Fibroblast of villous mesenchyme (primary cell): ENCODE measurements around the gene FAM20A. TPM values are rescaled to one million over a fixed set of nuclear protein-coding genes. Genes with fewer than 3 reads are reported as not detected.

Experiments used
- DNase-seq: peaks from one replicate; pipeline ENCODE4 v3.0.0-alpha.2; 2010; ENCODE audit warnings: low read depth
- H3K4me3 ChIP-seq: 2 replicates; pipeline ENCODE4 v1.5.1; 2011; ENCODE audit warnings: low read depth, mild to moderate bottlenecking, low read length
- total RNA-seq: library from RNA; depleted of rRNA; stranded (reverse); fragments of >200 nt; gene quantifications from 2 replicates; pipeline ENCODE4 v1.2.3, GENCODE V29; 2012
- TF ChIP-seq, protein P1 (sequence below): IDR thresholded peaks from 2 replicates; pipeline ENCODE4 v1.5.1; 2012; ENCODE audit warnings: low read depth, mild to moderate bottlenecking, low read length; ENCODE audit not compliant: insufficient read depth

The FAM20A gene
- total RNA-seq, 1 donor, result 2.2 TPM

DNA sequence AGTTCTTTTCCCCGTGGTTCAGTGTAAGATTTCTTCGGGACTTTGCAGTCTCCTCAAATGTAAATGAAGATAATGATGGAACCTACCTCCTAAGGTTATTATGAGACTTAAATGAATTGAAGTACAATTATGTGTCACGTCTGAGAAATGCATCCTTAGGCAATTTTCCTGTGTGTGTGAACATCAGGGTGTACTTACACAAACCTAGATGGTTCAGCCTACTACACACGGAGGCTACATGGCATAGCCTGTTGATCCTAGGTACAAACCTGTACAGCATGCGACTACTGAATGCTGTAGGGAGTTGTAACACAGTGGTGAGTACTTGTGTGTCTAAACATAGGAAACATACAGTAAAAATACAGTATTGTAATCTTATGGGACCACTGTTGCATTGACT, 1.1 kb upstream of the FAM20A start:
- no peak overlapping the region for H3K4me3 ChIP-seq
- no peak for DNase-seq
- TF ChIP-seq, protein P1, sequence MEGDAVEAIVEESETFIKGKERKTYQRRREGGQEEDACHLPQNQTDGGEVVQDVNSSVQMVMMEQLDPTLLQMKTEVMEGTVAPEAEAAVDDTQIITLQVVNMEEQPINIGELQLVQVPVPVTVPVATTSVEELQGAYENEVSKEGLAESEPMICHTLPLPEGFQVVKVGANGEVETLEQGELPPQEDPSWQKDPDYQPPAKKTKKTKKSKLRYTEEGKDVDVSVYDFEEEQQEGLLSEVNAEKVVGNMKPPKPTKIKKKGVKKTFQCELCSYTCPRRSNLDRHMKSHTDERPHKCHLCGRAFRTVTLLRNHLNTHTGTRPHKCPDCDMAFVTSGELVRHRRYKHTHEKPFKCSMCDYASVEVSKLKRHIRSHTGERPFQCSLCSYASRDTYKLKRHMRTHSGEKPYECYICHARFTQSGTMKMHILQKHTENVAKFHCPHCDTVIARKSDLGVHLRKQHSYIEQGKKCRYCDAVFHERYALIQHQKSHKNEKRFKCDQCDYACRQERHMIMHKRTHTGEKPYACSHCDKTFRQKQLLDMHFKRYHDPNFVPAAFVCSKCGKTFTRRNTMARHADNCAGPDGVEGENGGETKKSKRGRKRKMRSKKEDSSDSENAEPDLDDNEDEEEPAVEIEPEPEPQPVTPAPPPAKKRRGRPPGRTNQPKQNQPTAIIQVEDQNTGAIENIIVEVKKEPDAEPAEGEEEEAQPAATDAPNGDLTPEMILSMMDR, result no peak

DNA sequence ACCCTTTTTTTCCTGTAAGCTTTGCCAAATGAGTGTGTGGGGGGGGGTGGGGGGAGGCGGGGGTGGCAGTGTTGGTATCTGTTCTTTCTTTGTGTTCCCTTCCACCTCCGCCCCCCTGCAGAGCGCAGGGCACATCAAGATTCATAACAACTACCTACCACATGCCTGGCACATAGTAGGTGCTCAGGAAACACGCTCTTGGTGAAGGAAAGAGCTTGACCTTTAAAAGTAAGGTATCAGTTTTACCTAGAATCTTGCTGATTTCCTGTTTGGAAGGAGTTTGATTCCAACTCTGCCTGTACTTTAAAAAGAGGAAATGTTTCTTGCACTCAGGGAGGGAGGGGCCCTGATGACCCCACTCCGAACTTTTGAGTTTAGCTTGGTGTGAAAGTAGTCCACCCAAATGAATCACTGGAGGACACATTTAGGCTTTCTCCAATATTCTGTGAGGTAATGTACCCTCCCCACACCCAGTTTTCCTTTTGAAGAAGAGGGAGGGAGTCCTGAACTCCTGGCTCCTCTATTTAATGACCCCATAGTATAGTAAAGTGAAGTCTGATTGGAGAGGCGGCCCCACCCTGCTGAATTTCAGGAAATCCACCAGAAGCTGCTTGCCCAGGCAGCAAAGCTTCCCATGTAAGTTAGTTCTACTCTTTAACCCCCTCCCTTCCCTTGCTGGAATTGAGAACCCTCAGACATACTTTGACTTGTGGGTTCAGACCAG, 560 bp upstream of the FAM20A start:
- no peak for DNase-seq
- peak overlapping the region; percentile 66 for H3K4me3 ChIP-seq
- TF ChIP-seq, protein P1, result no peak

DNA sequence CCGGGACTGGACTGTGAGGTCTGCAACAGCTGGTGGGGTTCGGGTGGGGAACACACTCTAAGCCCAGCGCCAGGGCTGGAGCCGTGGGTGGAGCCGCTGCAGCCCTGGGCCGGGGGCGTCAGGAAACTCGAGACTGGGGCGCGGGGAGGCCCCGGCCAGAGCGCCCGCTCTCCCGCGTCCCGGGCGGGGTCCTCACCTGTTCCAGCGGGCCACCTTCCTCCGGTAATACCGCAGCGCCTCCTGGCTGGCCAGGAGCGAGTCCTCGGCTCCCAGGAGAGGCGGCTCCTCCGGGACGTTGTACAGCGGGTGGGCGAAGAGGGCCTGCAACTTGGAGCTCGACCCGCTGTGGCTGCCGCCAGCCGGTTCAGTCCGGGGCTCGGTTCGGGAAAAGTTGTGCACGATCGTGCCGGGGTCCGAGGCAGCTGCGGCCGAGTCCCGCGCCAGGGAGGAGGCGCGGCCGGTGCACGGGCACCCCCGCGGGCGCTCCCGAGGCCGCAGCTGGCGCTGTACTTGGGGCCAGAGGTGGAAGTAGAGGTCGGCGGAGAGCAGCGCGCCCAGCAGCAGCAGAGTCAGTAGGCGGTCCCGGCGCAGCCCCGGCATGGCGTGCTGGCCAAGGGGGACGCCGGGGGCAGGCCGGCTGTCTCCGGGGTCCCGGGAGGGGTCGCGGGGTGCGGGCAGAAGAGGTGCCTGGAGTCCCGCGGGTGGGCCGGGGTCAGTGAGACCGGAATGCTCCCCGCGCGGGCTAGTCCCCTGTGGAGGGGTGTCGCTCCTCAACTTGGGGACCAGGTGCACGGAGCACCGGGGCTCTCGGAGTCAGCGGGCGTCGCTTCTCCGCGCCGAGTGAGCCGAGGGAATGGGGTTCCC, 868 bp downstream of the FAM20A start:
- DNase-seq, result no peak
- TF ChIP-seq, protein P1, result peak; percentile 22
- H3K4me3 ChIP-seq, result peak overlapping the region; percentile 66

DNA sequence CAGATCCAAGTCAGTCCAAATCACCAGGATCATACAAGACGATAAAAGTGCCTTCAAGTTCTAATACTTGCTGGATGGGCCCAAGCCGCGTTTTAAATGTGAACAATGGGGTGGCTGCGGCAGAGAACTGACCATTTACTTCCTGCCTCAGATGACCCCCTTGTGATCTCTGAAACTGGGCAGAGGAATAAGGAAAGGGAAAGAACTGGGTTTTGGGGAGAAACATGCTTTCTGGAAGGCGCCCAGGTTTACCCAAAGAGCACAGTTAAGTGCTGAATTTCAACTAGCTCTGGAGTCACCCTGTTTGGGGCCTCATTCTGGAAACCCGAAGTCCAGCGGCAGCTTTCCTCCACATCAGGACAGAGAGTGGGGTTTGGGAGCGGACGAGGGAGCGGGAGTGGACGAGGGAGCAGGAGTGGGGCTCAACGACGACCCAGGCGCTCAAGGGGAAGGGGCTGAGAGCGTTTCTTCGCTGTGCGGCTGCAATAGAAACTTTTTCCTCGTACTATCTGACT, 1.6 kb downstream of the FAM20A start:
- DNase-seq, result no peak
- H3K4me3 ChIP-seq, result peak overlapping the region; percentile 66
- TF ChIP-seq, protein P1, result no peak

DNA sequence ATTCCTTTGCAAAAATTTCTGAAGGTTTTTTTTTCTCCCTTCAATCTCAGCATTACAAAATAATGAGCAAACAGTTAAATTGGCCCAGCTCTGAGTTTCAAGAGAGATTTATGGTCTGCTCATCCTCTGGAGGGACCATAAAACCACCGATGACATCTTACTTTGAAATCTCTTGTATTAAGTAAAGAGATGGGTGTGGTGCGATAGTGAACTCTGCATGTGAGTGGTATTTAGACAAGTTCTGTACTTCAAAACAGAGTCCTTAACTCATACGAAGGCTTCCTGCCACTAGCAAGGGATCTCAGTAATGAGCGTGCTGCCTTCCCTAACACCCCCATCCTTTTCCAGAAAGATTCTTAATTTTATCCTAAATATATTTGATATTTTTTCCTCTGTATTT, 2.1 kb downstream of the FAM20A start:
- DNase-seq, result peak; percentile 92
- peak overlapping the region; percentile 66 for H3K4me3 ChIP-seq
- TF ChIP-seq, protein P1, result no peak

DNA sequence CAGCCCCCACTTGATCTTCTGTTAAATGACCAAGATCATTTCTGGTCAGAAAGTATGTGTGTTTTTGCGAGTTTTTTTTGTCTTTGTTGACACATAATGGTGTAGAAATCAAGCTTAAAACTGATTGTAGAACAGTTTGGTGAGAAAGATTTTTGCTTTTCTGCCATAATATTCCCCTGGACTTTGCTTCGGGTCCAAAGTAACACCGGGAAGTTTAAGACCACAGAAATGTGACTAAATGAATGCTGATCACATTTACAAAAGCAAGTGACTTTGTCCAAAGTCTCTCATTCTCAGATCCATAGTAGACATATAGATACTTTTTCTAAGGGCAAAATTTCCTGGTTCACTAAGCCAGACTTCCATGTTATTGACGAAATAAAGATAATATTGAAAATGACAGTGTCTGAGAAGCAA, 2.6 kb downstream of the FAM20A start:
- peak overlapping the region; percentile 66 for H3K4me3 ChIP-seq
- TF ChIP-seq, protein P1, result no peak
- DNase-seq, result no peak
